ENCODE data around the gene PRKAA2.

The PRKAA2 gene

DNA sequence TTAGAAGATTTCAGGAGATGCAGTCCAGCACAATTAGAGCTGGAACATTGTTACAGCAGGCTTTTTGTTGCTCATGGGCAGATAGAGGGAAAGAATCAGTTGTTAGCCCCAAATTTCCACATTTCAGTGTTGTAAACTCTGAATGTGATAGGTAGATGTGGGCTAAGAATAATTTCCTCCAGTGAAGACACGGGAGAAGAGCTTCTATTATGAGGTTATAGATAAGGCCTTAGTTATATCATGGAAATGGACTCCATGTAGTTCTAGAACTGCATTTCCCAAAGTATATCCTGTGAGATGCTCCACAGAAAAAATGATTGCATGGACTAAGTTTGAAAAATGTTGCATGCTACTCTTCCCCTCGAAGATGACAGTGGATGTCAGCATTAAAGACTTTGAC is 64.9 kb downstream of the PRKAA2 start:
- Mint-ChIP-seq H3K27me3 (ENCODE audit: low read depth) (no peaks in the 10 kb centered on the region), H3K9me3 (peaks cover 2% of the 10 kb centered on the region), H3K36me3 (ENCODE audit: low read depth) (peaks cover 22% of the 10 kb centered on the region), H3K4me3 (no peak overlapping the region), H3K4me1 (no peaks in the 10 kb centered on the region), H3K27ac (no peak overlapping the region)
- TF ChIP-seq, protein P1, sequence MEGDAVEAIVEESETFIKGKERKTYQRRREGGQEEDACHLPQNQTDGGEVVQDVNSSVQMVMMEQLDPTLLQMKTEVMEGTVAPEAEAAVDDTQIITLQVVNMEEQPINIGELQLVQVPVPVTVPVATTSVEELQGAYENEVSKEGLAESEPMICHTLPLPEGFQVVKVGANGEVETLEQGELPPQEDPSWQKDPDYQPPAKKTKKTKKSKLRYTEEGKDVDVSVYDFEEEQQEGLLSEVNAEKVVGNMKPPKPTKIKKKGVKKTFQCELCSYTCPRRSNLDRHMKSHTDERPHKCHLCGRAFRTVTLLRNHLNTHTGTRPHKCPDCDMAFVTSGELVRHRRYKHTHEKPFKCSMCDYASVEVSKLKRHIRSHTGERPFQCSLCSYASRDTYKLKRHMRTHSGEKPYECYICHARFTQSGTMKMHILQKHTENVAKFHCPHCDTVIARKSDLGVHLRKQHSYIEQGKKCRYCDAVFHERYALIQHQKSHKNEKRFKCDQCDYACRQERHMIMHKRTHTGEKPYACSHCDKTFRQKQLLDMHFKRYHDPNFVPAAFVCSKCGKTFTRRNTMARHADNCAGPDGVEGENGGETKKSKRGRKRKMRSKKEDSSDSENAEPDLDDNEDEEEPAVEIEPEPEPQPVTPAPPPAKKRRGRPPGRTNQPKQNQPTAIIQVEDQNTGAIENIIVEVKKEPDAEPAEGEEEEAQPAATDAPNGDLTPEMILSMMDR (IDR thresholded peaks at IDR 0.05; ENCODE audit: unreplicated experiment in 3 of 3), result no peak

DNA sequence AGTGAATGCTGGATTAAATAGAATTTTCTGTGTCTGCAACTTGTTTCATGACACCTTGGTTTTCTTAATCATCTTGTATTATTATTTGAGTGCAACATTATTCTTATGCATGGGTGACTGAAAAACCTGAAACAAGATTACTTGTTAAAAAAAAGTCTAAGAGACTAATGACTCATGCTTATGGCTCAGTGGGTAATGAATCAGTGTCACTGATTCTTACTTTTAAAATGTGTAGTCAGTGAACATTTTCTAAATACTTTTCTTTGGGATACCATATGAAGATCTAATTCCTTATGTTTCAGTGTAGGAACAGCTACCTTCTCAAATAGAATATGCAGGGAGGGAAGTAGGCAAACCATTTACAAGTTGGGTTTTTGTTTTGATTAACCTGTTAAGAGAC is 65.5 kb downstream of the PRKAA2 start:
- H3K4me1 Mint-ChIP-seq, result no peaks in the 10 kb centered on the region
- H3K27me3 Mint-ChIP-seq (ENCODE audit: low read depth), result no peaks in the 10 kb centered on the region
- no peak overlapping the region for H3K4me3 Mint-ChIP-seq
- no peak overlapping the region for H3K27ac Mint-ChIP-seq
- TF ChIP-seq, protein P1 (IDR thresholded peaks at IDR 0.05; ENCODE audit: unreplicated experiment in 3 of 3), result no peak
- H3K9me3 Mint-ChIP-seq, result peaks cover 2% of the 10 kb centered on the region
- peaks cover 19% of the 10 kb centered on the region for H3K36me3 Mint-ChIP-seq (ENCODE audit: low read depth)

DNA sequence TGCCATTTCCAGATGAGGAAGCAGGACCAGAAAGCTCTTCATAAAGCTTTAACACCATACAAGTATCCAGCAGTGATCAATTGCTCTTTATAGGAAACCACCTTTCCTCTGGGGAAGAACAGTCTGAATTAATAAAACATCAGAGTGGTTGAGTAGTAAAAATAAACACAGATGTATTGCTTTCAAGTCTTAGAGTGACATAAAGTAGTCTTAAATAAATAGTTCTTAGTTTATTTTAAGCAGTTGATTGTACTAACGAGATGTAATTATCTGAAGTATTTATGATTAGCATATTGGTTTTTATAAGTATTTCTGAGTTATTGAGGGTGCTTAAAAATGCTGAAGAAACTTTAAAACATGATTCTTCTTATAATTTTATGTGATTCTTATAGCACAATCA is 67.0 kb downstream of the PRKAA2 start:
- H3K4me3 Mint-ChIP-seq, result no peak overlapping the region

DNA sequence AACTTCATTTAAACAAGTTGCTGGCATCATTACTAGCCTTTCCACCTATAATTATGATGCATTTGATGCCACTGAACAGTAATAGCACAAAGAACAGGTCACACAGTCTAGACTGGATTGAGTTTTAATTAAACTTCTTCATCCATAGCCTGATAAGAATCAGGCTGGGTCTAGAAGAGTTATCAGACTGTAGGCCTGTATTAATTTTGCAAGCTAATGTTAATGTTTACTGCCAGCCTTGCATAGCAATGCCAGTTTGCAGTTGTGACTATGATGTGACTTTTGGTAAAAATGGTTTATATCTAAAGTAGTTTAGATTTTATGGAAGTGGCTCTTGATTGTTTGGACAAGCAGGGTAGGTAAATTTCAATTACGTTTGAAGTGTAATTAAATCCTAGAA is 68.0 kb downstream of the PRKAA2 start:
- H3K4me3 Mint-ChIP-seq, result no peak overlapping the region
- H3K4me1 Mint-ChIP-seq, result no peaks in the 10 kb centered on the region
- no peak overlapping the region for H3K27ac Mint-ChIP-seq
- H3K9me3 Mint-ChIP-seq, result no peaks in the 10 kb centered on the region
- H3K27me3 Mint-ChIP-seq (ENCODE audit: low read depth), result no peaks in the 10 kb centered on the region
- TF ChIP-seq, protein P1 (IDR thresholded peaks at IDR 0.05; ENCODE audit: unreplicated experiment in 3 of 3), result no peak
- no peaks in the 10 kb centered on the region for H3K36me3 Mint-ChIP-seq (ENCODE audit: low read depth)

More for the DNA sequence above, 67.0 kb downstream of the PRKAA2 start:
- TF ChIP-seq, protein P1 (IDR thresholded peaks at IDR 0.05; ENCODE audit: unreplicated experiment in 3 of 3), result no peak
- Mint-ChIP-seq H3K36me3 (ENCODE audit: low read depth) (peaks cover 5% of the 10 kb centered on the region), H3K4me1 (no peaks in the 10 kb centered on the region), H3K27me3 (ENCODE audit: low read depth) (no peaks in the 10 kb centered on the region), H3K27ac (no peak overlapping the region), H3K9me3 (no peaks in the 10 kb centered on the region)

DNA sequence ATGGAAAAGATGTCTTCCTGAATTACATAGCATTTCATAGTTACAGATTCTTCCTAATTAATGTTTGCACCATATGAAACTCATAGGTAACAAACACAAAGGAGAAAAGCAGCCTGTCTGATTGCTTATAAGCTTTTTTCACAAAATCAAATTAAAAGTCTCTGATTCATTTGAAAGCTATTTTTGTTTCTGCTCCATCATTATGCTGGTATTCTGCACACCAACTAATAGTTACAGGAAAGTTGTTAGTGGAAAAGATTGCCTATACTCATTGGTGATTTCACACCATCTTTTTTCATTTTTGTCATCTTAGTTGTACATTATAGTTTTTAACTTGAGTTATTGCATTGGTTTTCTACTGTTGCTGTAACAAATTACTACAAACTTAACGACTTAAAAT is 70.0 kb downstream of the PRKAA2 start:
- TF ChIP-seq, protein P1 (IDR thresholded peaks at IDR 0.05; ENCODE audit: unreplicated experiment in 3 of 3), result no peak
- no peaks in the 10 kb centered on the region for H3K27me3 Mint-ChIP-seq (ENCODE audit: low read depth)
- H3K36me3 Mint-ChIP-seq (ENCODE audit: low read depth), result no peaks in the 10 kb centered on the region
- no peaks in the 10 kb centered on the region for H3K4me1 Mint-ChIP-seq
- no peaks in the 10 kb centered on the region for H3K9me3 Mint-ChIP-seq
- no peak overlapping the region for H3K27ac Mint-ChIP-seq
- no peak overlapping the region for H3K4me3 Mint-ChIP-seq

DNA sequence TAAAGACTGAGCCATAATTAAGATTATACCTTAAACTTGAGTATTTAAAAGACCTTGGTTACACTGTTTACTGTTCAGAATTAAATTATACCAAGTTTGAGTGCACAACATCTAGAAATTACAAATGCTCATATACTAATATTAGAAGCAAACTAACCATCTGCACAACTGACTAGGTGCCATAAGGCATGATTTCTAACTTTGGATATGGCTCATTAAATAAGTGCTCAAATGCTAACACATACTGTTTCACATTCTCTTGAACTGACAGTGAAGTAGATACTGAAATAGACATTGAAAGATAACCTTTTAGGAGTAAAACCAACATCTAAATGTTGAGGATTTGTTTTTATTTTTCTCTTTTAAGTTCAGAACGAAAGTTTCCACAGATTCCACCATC is 74.1 kb downstream of the PRKAA2 start:
- Mint-ChIP-seq H3K27ac (no peak overlapping the region), H3K4me3 (no peak overlapping the region), H3K9me3 (no peaks in the 10 kb centered on the region), H3K27me3 (ENCODE audit: low read depth) (no peaks in the 10 kb centered on the region), H3K4me1 (no peaks in the 10 kb centered on the region), H3K36me3 (ENCODE audit: low read depth) (no peaks in the 10 kb centered on the region)
- TF ChIP-seq, protein P1 (IDR thresholded peaks at IDR 0.05; ENCODE audit: unreplicated experiment in 3 of 3), result no peak

Data from nephron (organoid).